ENCODE results near the gene SLC16A3.

The SLC16A3 gene

GRCh38 chr17:82269138-82269881, 40.5 kb downstream of the SLC16A3 start:
- no peak for DNase-seq (ENCODE audit: low read depth)

DNA sequence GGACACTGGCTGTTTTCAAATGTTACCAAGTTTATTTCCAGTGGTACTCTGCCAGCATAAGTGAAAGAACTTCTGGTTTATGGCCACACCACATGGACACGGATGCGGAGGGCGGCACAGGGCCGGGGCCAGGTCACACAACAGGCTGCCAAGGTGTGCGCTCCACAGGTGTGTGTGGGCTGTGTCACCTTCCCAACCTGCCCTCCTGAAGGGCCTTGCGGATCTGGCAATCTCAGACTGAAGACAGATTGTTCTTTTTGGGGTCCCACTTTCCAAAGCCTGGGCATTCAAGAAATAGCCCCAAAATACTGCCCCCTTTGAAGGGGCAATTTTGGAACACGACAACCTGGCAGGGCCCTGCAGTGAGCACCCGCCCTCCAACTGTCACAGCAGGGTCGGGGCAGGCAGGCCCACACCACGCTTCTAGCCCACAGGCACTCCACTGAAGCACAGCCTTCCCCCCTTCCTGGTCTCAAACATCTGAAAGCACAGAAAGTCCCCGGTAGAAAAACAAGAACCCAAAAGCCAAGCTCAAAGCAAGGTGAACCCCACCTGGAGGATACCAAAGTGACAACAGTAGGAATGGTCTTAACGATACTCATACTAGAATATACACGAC, 41.1 kb downstream of the SLC16A3 start:
- no peak for DNase-seq (ENCODE audit: low read depth)

GRCh38 chr17:82270651-82271050, 41.8 kb downstream of the SLC16A3 start:
- no peak for DNase-seq (ENCODE audit: low read depth)

- no peak for DNase-seq (ENCODE audit: low read depth)
These were observed 42.6 kb downstream of the SLC16A3 start for GRCh38 chr17:82271401-82271800.

DNA sequence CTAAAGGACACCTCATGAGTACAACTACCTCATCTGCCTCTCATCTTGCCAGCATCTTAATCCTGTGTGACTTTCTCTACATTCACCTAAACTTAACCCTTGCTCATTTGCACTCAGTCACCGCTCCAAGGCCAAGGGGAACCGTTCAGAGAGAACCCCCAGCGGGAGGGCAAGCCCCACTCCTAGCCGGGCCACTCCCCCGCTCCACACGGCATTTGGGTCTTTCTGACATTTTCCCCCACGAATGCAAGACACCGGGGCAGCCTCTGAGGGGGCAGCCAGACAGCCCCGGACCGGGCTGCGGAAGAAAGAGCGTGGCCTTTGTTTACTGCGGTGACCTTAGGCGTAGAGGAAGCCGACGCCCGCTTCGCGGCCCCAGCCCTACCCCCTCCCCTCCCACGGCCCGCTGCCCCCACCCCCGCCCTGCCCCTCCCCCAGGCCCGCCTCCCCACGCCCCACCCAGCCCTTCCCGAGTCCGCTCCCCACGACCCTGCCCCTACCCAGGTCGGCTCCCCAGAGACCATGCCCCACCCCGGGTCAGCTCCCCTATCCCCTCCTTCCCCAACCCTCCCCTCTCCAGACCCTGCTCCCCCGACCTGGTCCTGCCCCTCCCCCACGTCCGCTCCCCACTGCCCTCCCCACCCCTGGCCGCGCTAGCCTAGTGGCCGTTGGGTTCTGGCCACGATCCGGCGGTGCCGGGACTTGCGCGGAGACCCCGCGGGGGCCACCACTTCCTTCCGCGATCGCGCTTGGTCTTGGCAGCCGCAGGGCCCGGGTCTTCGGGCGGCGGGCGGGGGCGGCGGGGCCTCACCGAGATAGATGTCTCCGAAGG, 43.9 kb downstream of the SLC16A3 start:
- DNase-seq (ENCODE audit: low read depth): peak; percentile 28

GRCh38 chr17:82273327-82274133, 44.7 kb downstream of the SLC16A3 start, which contains the start of gene CSNK1D:
Gene CSNK1D (minus strand): TSS chr17:82273700. CDS start chr17:82273381, 319 bp downstream.
- DNase-seq (ENCODE audit: low read depth): peak; percentile 84

DNA sequence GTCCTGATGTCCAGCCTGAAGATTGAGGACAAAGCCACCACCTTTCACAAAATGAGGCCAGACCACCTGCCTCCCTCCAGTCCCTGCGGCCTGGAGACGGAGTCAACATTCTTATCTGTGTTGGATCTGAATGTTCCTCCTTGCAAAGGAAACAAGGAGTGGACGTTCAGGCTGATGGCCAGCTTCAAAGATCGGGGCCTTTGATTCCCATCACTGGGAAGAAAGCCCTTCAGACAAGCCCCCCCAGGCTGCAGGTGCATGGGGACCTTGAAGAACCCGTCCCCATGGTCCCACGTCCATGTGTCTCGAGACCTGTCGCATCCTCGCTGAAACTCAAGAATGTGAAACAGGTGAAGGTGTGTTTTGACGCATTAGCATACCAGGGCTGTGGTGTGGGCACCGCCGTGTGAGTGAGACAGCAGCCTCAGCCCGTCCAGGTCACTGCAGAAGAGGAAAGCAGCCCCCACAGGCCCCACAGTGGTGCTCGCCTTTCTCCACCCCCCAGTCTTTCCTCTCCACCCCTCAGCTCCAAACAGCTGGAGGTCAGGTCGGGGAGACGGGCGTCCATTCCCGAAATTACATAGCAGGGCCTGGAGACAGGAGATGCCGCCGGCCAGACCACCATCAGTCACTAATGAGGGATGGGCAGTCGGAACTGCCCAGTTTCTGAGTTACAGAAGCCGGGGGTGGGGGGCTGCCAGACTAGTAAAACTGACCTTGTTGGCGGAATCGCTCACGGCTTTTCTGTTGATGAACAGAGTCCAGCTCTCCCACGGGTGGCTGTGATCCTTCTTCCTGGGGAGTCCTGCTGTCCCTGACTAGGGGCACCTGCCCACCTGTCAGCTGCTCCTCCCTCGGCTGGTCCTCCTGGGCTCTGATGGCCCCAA, 45.5 kb downstream of the SLC16A3 start:
- no peak for DNase-seq (ENCODE audit: low read depth)

DNA sequence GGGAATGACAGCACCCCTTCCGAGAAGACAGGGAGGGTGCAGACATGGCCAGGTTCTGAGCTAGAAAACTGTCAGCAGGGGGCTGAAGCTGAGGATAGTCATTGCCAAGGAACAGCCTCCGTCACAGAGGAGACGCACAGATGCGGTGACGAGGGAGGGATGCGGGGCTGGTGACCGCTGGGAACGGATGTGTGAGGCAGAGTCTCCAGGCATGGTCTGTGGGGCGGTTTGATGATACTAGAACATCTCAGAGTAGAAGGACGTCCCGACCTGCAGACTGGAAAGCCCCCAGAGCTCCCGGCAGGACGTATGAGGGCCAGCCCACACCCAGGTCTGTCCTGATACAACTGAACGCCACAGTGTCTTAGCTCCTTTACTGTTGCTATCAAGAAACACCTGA, 46.5 kb downstream of the SLC16A3 start:
- no peak for DNase-seq (ENCODE audit: low read depth)

- DNase-seq (ENCODE audit: low read depth): no peak
These were observed 48.1 kb downstream of the SLC16A3 start for GRCh38 chr17:82276938-82277337.

DNA sequence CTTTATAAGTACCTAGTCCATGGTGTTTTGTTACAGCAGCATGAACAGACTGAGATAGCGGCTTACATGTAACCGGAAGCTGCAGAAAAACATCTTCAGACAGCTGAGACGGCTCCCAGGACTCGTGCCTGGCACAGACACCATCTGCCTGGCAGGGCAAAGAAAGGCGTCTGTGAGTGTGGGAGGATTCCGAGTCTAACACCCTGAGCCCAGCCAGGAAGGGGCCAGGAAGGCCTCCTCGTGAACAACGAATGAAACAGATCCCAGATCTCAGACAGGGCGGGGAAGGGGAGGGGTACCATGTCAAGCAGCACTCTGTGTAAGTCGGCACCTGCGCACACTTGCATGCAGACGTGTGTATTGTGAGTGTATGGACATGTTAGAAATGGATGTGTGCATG, 49.0 kb downstream of the SLC16A3 start:
- no peak for DNase-seq (ENCODE audit: low read depth)

DNA sequence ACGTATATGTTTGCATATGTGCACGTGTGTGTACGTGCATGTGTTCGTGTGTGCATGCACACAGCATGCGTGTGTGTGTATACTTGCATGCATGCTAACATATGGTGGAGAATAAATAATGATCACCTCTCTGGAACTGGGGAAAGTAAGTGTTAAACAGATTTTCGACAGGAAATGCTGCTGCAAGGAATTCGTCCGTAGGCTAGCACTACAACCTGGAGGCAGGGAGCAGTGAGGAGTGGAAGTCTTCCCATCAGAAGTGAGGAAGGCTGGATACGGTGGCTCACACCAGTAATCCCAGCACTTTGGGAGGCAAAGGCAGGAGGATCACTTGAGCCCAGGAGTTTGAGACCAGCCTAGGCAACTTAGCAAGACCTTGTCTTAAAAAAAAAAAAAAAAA, 49.5 kb downstream of the SLC16A3 start:
- no peak for DNase-seq (ENCODE audit: low read depth)

DNA sequence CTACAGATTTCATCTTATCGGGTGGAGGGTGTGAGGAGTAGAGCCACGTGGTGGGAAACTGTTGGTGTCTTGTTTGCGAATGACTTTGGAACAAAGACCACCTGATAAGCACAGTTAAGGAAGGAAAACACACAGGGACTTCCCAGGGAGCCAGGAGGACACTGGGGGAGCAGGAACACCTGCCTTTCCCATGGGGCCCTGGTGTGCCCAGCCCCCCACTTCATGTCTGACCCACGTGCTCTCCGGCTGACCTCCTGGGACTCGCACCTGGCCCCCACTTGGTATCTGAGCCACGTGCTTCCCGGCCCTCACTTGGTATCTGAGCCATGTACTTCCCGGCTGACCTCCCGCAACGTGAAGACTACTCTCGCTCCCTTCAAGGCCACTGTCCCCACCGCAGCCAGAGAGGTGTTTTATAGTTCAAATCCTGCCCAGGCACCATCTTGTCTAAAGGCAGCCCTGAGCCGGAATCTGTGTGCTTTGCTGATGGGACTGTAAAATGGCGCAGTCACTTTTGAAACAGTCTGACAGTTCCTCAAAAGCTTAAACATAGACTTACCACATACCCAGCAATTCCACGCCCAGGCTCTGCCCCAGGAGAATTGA, 50.0 kb downstream of the SLC16A3 start:
- DNase-seq (ENCODE audit: low read depth): no peak

DNA sequence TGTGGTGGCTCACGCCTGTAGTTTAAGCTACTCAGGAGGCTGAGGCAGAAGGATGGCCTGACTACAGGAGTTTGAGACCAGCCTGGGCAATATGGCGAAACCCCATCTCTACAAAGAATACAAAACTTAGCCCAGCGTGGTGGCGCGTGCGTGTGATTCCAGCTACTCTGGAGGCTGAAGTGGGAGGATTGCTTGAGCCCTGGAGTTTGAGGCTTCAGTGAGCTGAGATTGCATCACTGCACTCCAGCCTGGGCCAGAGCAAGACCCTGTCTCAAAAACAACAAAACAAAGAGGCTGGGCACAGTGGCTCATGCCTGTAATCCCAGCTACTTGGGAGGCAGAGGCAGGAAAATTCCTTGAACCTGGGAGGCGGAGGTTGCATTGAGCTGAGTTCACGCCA, 51.7 kb downstream of the SLC16A3 start:
- no peak for DNase-seq (ENCODE audit: low read depth)

GRCh38 chr17:82281076-82281475, 52.2 kb downstream of the SLC16A3 start:
- DNase-seq (ENCODE audit: low read depth): no peak

DNA sequence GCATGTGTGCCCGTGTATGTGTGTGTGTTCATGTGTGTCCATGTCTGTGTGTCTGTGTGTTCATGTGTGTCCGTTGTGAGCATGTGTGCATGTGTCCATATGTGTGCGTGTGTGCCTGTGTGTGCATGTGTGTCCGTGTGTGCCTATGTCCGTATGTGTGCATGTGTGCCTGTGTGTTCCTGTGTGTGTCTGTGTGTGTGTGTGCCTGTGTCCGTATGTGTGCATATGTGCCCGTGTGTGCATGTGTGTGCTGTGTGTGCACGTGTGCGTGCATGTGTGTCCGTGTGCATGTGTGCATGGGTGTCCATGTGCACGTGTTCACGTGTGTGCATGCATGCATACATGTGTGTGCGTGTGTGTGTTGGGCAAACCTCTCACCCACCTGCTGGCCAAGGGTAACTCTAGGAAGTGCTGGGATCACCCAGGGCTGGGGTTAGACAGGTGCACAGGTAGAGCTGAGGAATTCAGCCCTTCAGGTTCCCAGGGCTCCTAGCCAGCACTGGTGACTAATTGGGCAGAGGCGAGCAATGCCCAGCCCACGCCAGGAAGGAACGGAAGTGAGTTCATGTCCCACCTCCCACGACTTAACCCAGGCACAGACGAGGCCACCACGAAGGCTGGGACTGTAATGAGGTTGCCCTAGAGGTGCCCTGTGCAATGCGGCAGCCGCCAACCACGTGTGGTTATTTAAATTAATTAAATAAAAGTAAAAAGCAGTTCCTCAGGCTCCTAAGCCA, 52.8 kb downstream of the SLC16A3 start:
- peak; percentile 43 for DNase-seq (ENCODE audit: low read depth)

GRCh38 chr17:82282239-82283207, 53.7 kb downstream of the SLC16A3 start:
- DNase-seq (ENCODE audit: low read depth): no peak

GRCh38 chr17:82283208-82283749, 54.4 kb downstream of the SLC16A3 start:
- no peak for DNase-seq (ENCODE audit: low read depth)

DNA sequence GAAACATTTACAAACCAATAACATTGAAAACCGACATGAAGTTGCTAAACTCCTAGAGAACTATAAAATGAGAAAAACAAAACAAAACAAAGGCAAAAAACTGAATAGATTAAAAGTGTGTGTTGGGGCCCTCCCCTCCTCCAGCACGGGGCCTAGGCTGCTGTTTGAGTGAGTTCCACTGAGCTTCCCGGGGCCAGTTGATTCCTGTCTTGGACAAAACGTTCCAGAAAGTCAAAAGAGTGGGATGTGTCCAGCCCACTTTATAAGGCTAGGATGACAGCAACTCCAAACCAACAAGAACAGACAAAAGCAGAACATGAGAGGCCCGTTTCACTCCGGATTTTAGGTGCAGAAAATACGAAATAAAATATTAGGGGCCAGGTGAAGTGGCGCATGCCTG, 56.3 kb downstream of the SLC16A3 start:
- DNase-seq (ENCODE audit: low read depth): no peak

Data from activated gamma-delta T cell treated with anti-CD3 and anti-CD28 coated beads, Interleukin-2, amount 50 U/mL, for 16 hours (primary cell).